Spleen (tissue), 7 donors: ENCODE measurements around the gene PDE8B.

Source experiments
- CTCF ChIP-seq, 11 experiments: fragments of 200-600 bp in 7 of 11; fragments of 450-650 bp in 4 of 11; sonication (generic) in 4 of 11; IDR thresholded peaks in 8 of 11; conservative IDR thresholded peaks in 3 of 11; 1 replicate in 7 of 11; 2 replicates in 4 of 11; pipeline versions ENCODE4 v1.4.0 to v1.8.0; 2016 to 2021; ENCODE audit warnings: antibody characterized with exemption in 11 of 11, inconsistent platforms in 4 of 11, mild to moderate bottlenecking in 1 of 11
- POLR2A ChIP-seq, 3 donors: fragments of 450-650 bp; IDR thresholded peaks; one replicate each; pipeline ENCODE4 v1.5.1; 2017; ENCODE audit warnings: antibody characterized with exemption in 3 of 3, mild to moderate bottlenecking in 1 of 3
- POLR2AphosphoS5 ChIP-seq, 3 donors: sonication (generic); formaldehyde crosslinking; IDR thresholded peaks; one replicate each; pipeline ENCODE4 v1.5.1; 2017; ENCODE audit warnings: antibody characterized with exemption in 3 of 3
- donor health status: DM: no; HTN: no; CAD: no; lungs with moderate emphysema.
- donor health status: DM: no; HTN: no; CAD: no.
- donor health status: DM: no; HTN: no; CAD: no.

GRCh38 chr5:77211691-77212047 lies 1.2 kb downstream of the PDE8B start:
- TF ChIP-seq CTCF (IDR thresholded peaks at IDR 0.05 in 8 of 11, conservative IDR thresholded peaks at IDR 0.05 in 3 of 11): no peak
- TF ChIP-seq POLR2A (IDR thresholded peaks at IDR 0.05): no peak
- no peak for TF ChIP-seq POLR2AphosphoS5 (IDR thresholded peaks at IDR 0.05)
